Naive B cell (primary cell): ENCODE data around the gene IL36B. TPM values are rescaled to one million over a fixed set of nuclear protein-coding genes. Genes with fewer than 3 reads are reported as not detected.
A peak's percentile ranks its signal among the peaks of the same experiment; 100 is the strongest.
"Not testable (repeated sequence)": the region's sequence is repeated elsewhere in the genome, so short reads cannot be mapped to it uniquely, and the experiment has no call there.

Experiments used
- ATAC-seq, 2 donors: fragments of 150-1000 bp; cut with Tn5 transposase; 2 replicates each; pipeline ENCODE4 v1.10.0; 2021; ENCODE audit warnings: low read depth in 2 of 2, mild to moderate bottlenecking in 2 of 2, moderate library complexity in 2 of 2
- DNase-seq: peaks from one replicate; pipeline ENCODE4 v3.0.0; 2022
- H3K27ac Mint-ChIP-seq, 6 donors: one replicate each; pipeline ENCODE4 v1.8.0; 2020 to 2022; ENCODE audit warnings: mild to moderate bottlenecking in 6 of 6, mixed read lengths in 6 of 6, moderate library complexity in 5 of 6, inconsistent platforms in 2 of 6
- H3K27me3 Mint-ChIP-seq, 3 donors: one replicate each; pipeline ENCODE4 v1.8.0; 2021 to 2022; ENCODE audit warnings: mixed read lengths in 3 of 3, mild to moderate bottlenecking in 1 of 3
- H3K36me3 Mint-ChIP-seq, 2 donors: one replicate each; pipeline ENCODE4 v1.8.0; 2020 to 2022; ENCODE audit warnings: mixed read lengths in 2 of 2, inconsistent platforms in 1 of 2, mild to moderate bottlenecking in 1 of 2
- H3K4me1 Mint-ChIP-seq, 3 donors: one replicate each; pipeline ENCODE4 v1.8.0; 2020 to 2022; ENCODE audit warnings: mixed read lengths in 3 of 3, inconsistent platforms in 1 of 3, mild to moderate bottlenecking in 1 of 3, moderate library complexity in 1 of 3
- H3K4me3 Mint-ChIP-seq, 8 donors: one replicate each; pipeline ENCODE4 v1.8.0; 2020 to 2022; ENCODE audit warnings: mild to moderate bottlenecking in 8 of 8, mixed read lengths in 8 of 8, moderate library complexity in 8 of 8, inconsistent platforms in 2 of 8
- H3K9me3 Mint-ChIP-seq, 7 donors: one replicate each; pipeline ENCODE4 v1.8.0; 2020 to 2022; ENCODE audit warnings: mixed read lengths in 7 of 7, mild to moderate bottlenecking in 5 of 7, inconsistent platforms in 2 of 7, moderate library complexity in 1 of 7
- polyA plus RNA-seq, 6 donors: library from polyadenylated mRNA; unstranded; fragments of 300-500 nt; fragmentation: Illumina TruSeq; gene quantifications; one replicate each; pipeline ENCODE4 v1.2.3, GENCODE V29; 2021; ENCODE audit warnings: low read depth in 6 of 6

The IL36B gene
- polyA plus RNA-seq = not detected

DNA sequence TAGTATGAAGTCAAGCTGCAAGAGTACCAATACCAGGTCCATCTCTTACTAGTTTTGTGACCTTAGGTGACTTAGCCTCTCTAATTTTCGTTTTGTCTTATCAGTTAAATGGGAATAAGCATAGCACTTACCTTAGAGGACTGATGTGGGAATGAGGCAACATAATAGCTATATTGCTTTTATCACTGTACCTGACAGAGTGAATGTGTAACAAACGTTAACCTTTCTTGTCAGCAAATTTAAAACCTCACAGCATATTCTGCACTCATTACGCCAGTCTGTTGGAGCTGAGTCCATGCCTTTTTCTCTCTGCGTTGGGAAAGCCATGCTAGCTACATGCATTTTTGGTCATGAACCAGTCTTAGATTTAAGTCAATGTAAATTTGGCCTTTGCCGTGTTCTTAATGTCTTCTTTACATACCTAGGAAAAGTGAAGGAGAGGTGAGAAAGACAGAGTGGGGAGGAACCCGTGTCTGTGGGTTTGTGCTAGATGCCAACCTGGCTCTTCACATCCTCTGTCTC is at the start of gene IL36B:
Gene IL36B (minus strand): TSS at position 472 of the 522 bp plus-strand sequence.
- Mint-ChIP-seq H3K27me3 (peaks cover 20 to 57% (median 25%) of the 10 kb centered on the region in 3 donors), H3K9me3 (peaks cover 20 to 33% (median 29%) of the 10 kb centered on the region in 7 donors), H3K27ac (peak within 1 kb of the TSS in 1 of 6 donors; percentile 23), H3K4me1 (no peaks in the 10 kb centered on the region), H3K4me3 (peak within 1 kb of the TSS in 1 of 8 donors; percentile 35), H3K36me3 (peaks cover 18 to 32% of the 10 kb centered on the region in 2 donors)
- no peak for ATAC-seq
- no peak for DNase-seq

DNA sequence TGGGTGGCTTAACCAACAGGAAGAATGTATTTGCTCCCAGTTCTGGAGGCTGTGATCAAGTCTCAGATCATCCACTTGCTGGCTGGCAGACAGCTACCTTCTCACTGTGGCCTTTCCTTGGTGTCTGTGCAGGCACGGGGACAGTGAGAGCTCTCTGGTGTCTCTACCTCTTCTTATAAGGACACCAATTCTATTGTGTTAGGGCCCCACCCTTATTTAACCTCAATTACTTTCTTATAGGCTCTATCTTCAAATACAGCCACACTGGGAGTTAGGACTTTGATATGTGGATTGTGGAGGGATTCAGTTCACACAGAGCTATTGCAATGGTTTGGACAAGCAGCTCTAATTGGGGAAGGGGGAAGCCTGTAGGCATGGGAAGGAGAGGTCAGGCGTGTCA is 49.5 kb upstream of the IL36B start:
- DNase-seq (no peak), ATAC-seq (no peak)
- Mint-ChIP-seq H3K27ac (no peak overlapping the region), H3K4me1 (peaks cover 10 to 13% (median 12%) of the 10 kb centered on the region in 3 donors), H3K4me3 (no peak overlapping the region), H3K27me3 (peaks cover 10 to 18% (median 17%) of the 10 kb centered on the region in 3 donors), H3K36me3 (peaks cover 10 to 16% of the 10 kb centered on the region in 2 donors), H3K9me3 (peaks cover 0 to 9% (median 3%) of the 10 kb centered on the region in 7 donors)

DNA sequence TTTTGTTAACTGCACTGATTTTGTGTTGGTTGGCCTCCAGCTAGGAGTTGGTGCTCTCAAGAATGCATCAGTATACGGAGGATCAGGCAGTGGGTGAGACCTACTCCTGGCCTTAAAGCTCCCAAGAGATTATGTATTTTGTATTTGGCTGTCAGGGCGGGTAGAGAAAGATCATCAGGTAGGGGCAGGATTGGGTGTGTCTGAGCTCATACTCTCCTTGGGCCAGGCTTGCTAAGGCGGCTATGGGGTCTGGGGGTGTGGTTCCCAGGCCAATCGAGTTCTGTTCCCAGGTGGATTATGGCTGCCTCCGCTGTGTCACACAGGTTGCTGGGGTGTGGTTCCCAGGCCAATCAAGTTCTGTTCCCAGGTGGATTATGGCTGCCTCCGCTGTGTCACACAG is 45.9 kb upstream of the IL36B start:
- ATAC-seq (no peak), DNase-seq (no peak)
- Mint-ChIP-seq H3K9me3 (peaks cover 0 to 18% (median 11%) of the 10 kb centered on the region in 7 donors), H3K4me1 (peaks cover 10 to 13% (median 12%) of the 10 kb centered on the region in 3 donors), H3K4me3 (peak overlapping the region in 5 of 8 donors; percentile 39 to 82 (median 50)), H3K27ac (peak overlapping the region; percentile 0 to 94 (median 82)), H3K27me3 (peaks cover 10 to 19% (median 16%) of the 10 kb centered on the region in 3 donors), H3K36me3 (peaks cover 14 to 24% of the 10 kb centered on the region in 2 donors)

DNA sequence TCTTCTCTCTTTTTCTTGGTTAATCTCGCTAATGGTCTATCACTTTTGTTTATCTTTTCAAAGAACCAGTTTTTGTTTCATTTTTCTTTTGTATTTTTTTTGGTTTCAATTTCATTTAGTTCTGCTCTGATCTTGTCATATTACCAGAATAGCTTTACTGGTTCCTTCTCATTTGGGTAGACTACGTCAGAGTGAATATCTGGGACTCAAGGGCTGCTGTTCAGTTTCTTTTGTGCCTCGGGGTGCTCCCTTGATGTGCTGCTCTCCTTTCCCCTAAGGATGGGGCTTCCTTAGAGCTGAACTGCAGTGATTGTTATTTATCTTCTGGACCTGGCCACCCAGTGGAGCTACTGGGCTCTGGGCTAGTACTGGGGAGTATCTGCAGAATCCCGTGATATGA is 45.4 kb upstream of the IL36B start:
- peak overlapping the region; percentile 0 to 94 (median 82) for H3K27ac Mint-ChIP-seq
- peaks cover 10 to 13% (median 12%) of the 10 kb centered on the region in 3 donors for H3K4me1 Mint-ChIP-seq
- peaks cover 10 to 16% (median 14%) of the 10 kb centered on the region in 3 donors for H3K27me3 Mint-ChIP-seq
- peak; percentile 40 for DNase-seq
- peaks cover 14 to 19% of the 10 kb centered on the region in 2 donors for H3K36me3 Mint-ChIP-seq
- peak overlapping the region; percentile 24 to 82 (median 46) for H3K4me3 Mint-ChIP-seq
- ATAC-seq = peak; percentile 85 to 87
- H3K9me3 Mint-ChIP-seq = peaks cover 0 to 18% (median 11%) of the 10 kb centered on the region in 7 donors

DNA sequence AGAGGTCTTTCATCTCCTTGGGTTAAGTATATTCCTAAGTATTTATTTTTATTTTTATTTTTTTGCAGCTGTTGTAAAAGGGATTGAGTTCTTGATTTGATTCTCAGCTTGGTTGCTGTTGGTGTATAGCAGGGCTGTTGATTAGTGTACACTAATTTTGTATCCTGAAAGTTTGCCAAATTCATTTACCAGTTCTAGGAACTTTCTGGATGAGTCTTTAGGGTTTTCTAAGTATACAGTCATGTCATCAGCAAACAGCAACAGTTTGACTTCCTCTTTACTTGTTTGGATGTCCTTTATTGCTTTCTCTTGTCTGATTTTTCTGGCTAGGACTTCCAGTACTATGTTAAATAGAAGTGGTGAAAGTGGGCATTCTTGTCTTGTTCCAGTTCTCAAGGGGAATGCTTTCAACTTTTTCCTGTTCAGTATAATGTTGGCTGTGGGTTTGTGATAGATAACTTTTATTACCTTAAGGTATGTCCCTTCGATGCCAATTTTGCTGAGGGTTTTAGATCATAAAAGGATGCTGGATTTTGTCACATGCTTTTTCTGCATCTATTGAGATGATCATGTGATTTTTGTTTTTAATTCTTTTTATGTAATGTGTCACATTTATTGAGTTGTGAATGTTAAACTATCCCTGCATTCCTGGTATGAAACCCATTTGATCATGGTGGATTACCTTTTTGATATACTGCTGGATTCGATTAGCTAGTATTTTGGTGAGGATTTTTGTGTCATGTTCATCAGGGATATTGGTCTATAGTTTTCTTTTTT is 44.4 kb upstream of the IL36B start:
- H3K27me3 Mint-ChIP-seq = peaks cover 6 to 16% (median 8%) of the 10 kb centered on the region in 3 donors
- not testable (repeated sequence) for H3K4me3 Mint-ChIP-seq, ATAC-seq, H3K36me3 Mint-ChIP-seq, DNase-seq
- H3K27ac Mint-ChIP-seq = peak overlapping the region in 1 of 6 donors; percentile 4
- peaks cover 0 to 16% (median 8%) of the 10 kb centered on the region in 7 donors for H3K9me3 Mint-ChIP-seq
- peaks cover 10 to 13% (median 12%) of the 10 kb centered on the region in 3 donors for H3K4me1 Mint-ChIP-seq

DNA sequence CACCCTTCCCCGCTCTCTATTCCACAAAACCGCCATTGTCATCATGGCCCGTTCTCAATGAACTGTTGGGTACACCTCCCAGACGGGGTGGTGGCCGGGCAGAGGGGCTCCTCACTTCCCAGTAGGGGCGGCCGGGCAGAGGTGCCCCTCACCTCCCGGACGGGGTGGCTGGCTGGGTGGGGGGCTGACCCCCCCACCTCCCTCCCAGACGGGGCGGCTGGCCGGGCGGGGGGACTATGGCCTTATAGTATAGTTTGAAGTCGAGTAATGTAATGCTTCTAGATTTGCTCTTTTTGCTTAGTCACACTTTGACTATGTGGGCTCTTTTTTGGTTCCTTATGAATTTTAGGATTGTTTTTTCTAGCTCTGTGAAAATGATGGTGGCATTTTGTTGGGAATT is 43.6 kb upstream of the IL36B start:
- DNase-seq, H3K4me3 Mint-ChIP-seq, ATAC-seq, H3K36me3 Mint-ChIP-seq: not testable (repeated sequence)
- peak overlapping the region in 1 of 6 donors; percentile 53 for H3K27ac Mint-ChIP-seq
- peaks cover 6 to 16% (median 8%) of the 10 kb centered on the region in 3 donors for H3K27me3 Mint-ChIP-seq
- H3K4me1 Mint-ChIP-seq = peaks cover 10 to 13% (median 12%) of the 10 kb centered on the region in 3 donors
- H3K9me3 Mint-ChIP-seq = peaks cover 0 to 16% (median 8%) of the 10 kb centered on the region in 7 donors

DNA sequence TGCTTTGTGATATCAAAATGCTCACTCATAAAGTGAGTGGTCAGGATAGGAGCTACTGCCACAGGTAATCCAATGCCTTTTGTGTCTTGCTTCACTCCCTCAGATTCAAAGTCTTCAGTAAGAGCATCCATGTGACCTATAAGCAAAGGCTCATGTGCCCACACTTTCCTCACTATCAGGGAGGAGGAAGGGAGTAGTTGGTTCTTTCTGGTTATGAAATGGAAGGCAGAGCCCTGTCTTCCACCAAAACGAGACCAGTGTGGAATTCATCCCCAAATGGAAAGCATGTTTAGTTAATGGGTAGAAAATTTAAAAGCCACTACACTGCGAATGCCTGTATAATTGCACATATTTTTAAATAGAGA is 40.9 kb upstream of the IL36B start:
- Mint-ChIP-seq H3K9me3 (peaks cover 0 to 16% (median 8%) of the 10 kb centered on the region in 7 donors), H3K4me1 (peaks cover 10 to 13% (median 12%) of the 10 kb centered on the region in 3 donors), H3K27me3 (peaks cover 0 to 8% (median 6%) of the 10 kb centered on the region in 3 donors), H3K36me3 (peaks cover 8 to 9% of the 10 kb centered on the region in 2 donors), H3K4me3 (no peak overlapping the region), H3K27ac (no peak overlapping the region)
- ATAC-seq (no peak), DNase-seq (no peak)

DNA sequence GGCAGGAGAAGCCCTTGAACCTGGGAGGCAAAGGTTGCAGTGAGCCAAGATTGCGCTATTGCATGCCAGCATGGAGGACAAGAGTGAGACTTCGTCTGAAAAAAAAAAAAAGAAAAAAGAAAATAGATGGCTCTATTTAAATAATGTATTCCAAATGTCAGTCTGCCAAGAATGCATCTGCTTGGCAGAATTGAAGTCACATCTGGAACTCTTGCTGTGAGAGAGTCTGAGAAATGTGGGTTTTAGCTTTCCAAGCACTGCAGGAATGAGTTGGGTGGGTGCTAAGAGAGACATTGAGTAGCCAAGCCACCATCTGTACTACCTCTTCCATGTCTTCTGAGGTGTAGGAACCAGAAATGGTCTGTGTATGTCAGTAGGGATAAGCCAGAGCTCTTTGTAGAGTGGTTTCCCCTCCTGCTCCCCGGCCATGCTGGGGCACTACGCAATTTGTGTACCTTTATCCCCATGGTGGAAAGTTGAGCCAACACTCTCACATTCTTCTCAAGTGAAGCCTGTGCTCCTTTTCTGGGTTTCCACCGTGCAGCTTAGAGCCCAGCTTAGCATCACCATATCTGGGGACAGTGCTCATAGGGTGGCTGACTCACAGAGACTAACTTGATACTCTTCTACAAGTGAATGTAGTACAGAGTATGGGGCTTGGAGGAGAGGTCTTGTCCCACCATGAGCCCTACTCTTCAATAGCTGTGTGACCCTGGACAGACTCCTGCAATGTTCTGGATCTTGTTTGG is 40.4 kb upstream of the IL36B start:
- H3K27ac Mint-ChIP-seq = no peak overlapping the region
- peaks cover 4 to 7% (median 6%) of the 10 kb centered on the region in 3 donors for H3K4me1 Mint-ChIP-seq
- H3K9me3 Mint-ChIP-seq = peaks cover 0 to 16% (median 5%) of the 10 kb centered on the region in 7 donors
- peaks cover 8 to 9% of the 10 kb centered on the region in 2 donors for H3K36me3 Mint-ChIP-seq
- no peak overlapping the region for H3K4me3 Mint-ChIP-seq
- peaks cover 0 to 8% (median 6%) of the 10 kb centered on the region in 3 donors for H3K27me3 Mint-ChIP-seq
- ATAC-seq (no peak), DNase-seq (no peak)

DNA sequence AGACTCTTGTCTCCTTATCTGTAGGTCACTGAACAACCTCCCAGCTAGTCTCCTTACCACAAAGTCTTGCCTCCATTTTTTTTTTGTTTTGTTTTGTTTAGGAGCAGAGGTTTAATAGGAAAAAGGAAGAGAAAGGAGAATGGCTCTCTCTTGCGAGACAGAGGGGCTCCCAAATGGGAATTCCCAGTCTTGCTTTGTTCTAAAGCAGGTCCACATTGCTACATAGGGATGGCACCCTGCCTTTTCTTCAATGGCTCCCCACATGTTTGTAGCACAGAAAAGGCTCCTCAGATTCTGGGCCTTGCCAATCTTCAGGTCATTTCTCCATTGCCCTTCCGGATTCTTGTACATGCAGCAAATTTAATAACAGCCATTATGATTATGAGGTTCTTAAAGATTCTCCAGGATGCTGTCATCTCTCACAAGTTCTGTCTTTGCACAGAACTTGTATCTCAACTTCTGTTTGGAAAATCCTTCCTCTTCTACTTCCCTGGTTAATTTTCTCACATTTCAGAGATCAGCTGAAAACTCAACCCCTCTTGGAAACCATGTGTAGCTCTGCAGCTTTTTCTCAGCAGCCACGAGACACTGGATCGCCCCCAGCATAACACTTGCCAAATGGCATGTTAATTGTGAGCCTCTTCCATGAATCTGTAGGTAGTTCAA is 38.7 kb upstream of the IL36B start:
- ATAC-seq (no peak), DNase-seq (no peak)
- Mint-ChIP-seq H3K36me3 (peaks cover 5 to 8% of the 10 kb centered on the region in 2 donors), H3K27ac (no peak overlapping the region), H3K27me3 (peaks cover 0 to 8% (median 6%) of the 10 kb centered on the region in 3 donors), H3K4me3 (no peak overlapping the region), H3K9me3 (peaks cover 0 to 12% (median 5%) of the 10 kb centered on the region in 7 donors), H3K4me1 (no peaks in the 10 kb centered on the region)

DNA sequence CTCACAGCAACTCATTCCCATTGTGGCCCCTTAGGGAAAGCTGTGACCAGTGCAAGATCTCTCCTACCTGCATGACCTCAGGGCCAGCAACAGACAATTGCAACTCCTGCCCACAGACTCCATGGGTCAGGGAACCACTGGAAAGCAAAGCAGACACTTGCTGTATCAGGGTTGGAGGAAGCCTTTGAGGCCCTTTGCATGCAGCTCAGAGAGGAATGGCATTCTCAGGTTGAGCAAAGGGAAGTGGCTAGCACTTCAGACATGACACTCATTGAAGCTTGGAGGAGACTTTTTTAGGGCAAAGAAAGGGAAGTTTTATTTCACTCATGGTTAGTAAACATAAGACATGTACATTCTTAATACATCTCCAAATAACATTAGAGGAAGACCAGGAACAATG is 37.2 kb upstream of the IL36B start:
- DNase-seq (no peak), ATAC-seq (peak; percentile 55 to 74)
- Mint-ChIP-seq H3K9me3 (peaks cover 0 to 6% (median 2%) of the 10 kb centered on the region in 7 donors), H3K27me3 (peaks cover 0 to 11% (median 7%) of the 10 kb centered on the region in 3 donors), H3K4me3 (no peak overlapping the region), H3K27ac (no peak overlapping the region), H3K36me3 (peaks cover 0 to 2% of the 10 kb centered on the region in 2 donors), H3K4me1 (no peaks in the 10 kb centered on the region)

DNA sequence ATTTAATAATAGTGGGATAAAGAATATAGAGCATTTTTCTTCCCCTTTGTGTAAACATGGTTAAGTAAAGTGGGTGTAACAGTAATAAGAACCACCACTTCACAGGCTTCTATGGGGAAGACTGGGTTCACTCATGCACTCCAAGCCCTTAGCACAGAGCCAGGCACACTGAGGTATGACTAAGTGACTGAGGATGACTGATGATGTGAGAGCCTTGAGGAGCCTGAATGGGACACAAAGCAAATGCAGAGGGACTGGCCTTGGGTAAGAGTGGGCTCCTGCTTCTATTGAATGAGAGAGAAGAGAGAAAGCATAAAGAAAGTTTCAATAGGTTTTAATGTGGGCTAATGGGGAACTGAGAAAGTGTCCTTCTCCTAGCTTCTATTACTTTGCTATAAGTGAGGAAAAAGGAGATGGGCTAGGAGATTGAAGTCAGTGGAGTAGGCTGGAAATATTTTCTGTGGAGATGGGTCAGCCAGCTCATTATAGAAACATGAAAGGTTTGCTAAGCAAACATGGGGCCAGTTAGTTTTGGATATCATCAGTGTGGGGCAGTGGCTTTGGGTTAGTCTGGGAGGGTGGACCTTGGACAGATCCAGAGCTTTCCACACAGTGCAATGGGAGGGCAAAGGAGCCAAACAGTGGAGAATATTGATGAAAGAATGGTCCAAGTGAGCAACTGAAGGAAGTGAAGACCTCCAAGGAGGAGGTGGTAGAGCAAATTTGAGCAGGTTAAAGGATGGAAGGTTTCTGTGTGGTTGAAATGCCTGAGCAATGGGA is 35.7 kb upstream of the IL36B start:
- Mint-ChIP-seq H3K27me3 (peaks cover 0 to 14% (median 13%) of the 10 kb centered on the region in 3 donors), H3K4me3 (no peak overlapping the region), H3K9me3 (no peaks in the 10 kb centered on the region), H3K4me1 (peaks cover 0 to 4% (median 2%) of the 10 kb centered on the region in 3 donors), H3K27ac (no peak overlapping the region), H3K36me3 (no peaks in the 10 kb centered on the region)
- DNase-seq (no peak), ATAC-seq (no peak)

DNA sequence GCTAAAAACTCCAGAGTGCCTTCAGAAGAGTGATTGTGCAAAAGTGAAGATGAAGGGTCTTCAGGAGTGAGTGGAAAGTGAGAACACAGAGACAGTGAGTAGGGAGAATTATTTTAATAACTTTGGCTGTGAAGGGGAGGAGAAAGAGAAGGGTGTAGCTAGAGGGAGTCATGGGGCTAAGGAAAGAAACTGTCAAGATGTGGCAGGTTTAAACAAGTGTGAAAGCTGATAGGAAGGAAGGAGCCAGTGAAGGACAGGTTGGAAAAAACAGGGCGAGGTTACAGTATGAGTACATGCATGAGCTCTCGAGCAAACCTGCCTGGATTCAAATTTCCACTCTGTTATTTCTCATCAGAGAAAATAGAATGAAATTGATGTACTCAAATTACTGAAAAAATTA is 32.9 kb upstream of the IL36B start:
- ATAC-seq (no peak), DNase-seq (no peak)
- Mint-ChIP-seq H3K4me1 (peaks cover 0 to 5% (median 4%) of the 10 kb centered on the region in 3 donors), H3K9me3 (no peaks in the 10 kb centered on the region), H3K27me3 (peaks cover 5 to 32% (median 31%) of the 10 kb centered on the region in 3 donors), H3K4me3 (no peak overlapping the region), H3K36me3 (no peaks in the 10 kb centered on the region), H3K27ac (peak overlapping the region in 1 of 6 donors; percentile 12)
